Kidney epithelial cell (primary cell): Measurements from ENCODE around the gene DHRS2. TPM values are rescaled to one million over a fixed set of nuclear protein-coding genes. Genes with fewer than 3 reads are reported as not detected.

Experiments used
- DNase-seq: peaks from one replicate; pipeline ENCODE4 v3.0.0-alpha.2; 2010; ENCODE audit warnings: low read depth
- H3K27me3 ChIP-seq: 2 replicates; pipeline ENCODE4 v1.6.0; 2011; ENCODE audit warnings: low read length; ENCODE audit not compliant: control insufficient read depth, insufficient read depth
- H3K36me3 ChIP-seq: 2 replicates; pipeline ENCODE4 v1.5.1; 2011; ENCODE audit warnings: low read length; ENCODE audit not compliant: control insufficient read depth, insufficient read depth
- H3K4me3 ChIP-seq: 2 replicates; pipeline ENCODE4 v1.5.1; 2011; ENCODE audit warnings: low read depth, mild to moderate bottlenecking, control low read depth, low read length
- CTCF ChIP-seq: IDR thresholded peaks from 2 replicates; pipeline ENCODE4 v1.5.1; 2011; ENCODE audit warnings: mild to moderate bottlenecking, moderate library complexity, low read length, control low read depth, inconsistent platforms; ENCODE audit not compliant: insufficient read depth, poor library complexity, severe bottlenecking
- total RNA-seq: library from RNA; depleted of rRNA; stranded (reverse); fragments of >200 nt; gene quantifications from 2 replicates; pipeline ENCODE4 v1.2.3, GENCODE V29; 2015

The DHRS2 gene
- total RNA-seq, 1 donor from 2014 or later, result 3.6 TPM

GRCh38 chr14:23627961-23628360 lies 8.2 kb upstream of the DHRS2 start:
- no peak for TF ChIP-seq CTCF
- no peaks in the 10 kb centered on the region for H3K36me3 ChIP-seq

DNA sequence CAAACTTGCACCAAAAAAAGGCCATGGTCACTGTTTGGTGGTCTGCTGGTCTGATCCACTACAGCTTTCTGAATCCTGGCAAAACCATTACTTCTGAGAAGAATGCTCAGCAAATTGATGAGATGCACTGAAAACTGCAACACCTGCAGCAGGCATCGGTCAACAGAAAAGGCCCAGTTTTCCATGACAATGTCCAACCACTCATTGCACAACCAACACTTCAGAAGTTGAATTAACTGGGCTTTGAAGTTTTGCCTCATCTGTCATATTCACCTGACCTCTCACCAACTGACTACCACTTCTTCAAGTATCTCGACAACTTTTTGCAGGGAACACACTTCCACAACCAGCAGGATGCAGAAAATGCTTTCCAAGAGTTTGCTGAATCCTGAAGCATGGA lies 7.0 kb upstream of the DHRS2 start:
- H3K4me3 ChIP-seq, result no peak overlapping the region
- TF ChIP-seq CTCF, result no peak
- DNase-seq, result no peak
- no peaks in the 10 kb centered on the region for H3K36me3 ChIP-seq
- H3K27me3 ChIP-seq, result no peaks in the 10 kb centered on the region

More at GRCh38 chr14:23627961-23628360, 8.2 kb upstream of the DHRS2 start:
- no peak for DNase-seq
- Histone ChIP-seq H3K27me3 (no peaks in the 10 kb centered on the region), H3K4me3 (no peak overlapping the region)

DNA sequence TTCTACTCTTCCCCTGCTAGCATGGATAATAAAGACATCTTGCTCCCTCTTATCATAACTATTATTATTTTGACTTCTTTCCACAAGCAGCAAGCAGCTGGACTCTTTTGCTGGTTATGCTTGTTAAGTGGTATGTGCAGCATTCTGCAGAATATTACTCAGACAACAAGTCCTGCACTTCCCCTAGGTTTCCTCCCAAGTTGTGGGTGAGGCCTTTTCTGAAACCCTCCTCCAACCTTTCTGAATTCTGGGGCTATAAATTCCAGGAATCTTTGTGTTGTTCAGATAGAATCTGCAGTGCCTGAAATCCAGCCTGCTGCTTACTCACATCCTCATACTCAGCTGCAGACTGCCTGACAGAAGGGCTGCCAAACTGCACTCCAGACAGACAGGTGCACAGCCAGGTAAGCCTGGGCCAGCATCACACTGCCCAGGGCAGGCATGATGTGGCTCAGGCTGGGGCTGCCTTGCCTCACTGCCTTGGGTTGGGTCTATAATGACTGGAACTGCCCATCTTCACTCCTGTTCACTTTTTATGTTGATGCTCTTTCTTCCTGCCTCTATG lies 6.2 kb upstream of the DHRS2 start:
- no peak for TF ChIP-seq CTCF
- DNase-seq, result no peak
- no peaks in the 10 kb centered on the region for H3K27me3 ChIP-seq
- no peaks in the 10 kb centered on the region for H3K36me3 ChIP-seq
- no peak overlapping the region for H3K4me3 ChIP-seq

DNA sequence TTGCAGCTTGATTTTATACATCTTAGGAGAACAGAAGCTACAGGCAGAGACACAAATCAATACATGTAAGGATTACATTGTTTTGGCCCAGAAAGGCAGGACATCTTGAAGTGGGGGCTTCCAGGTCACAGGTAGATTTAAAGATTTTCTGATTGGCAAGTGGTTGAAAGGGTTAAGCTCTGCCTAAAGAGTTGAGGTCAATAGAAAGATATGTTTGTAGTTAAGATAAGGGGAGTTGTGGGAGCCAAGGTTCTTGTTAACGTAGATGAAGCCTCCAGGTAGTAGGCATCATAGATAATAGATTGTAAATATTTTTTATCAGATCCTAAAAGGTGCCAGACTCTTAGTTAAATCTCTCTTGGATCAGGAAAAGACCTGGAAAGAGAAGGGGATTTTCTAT lies 5.5 kb upstream of the DHRS2 start:
- no peak for DNase-seq
- no peak overlapping the region for H3K4me3 ChIP-seq
- TF ChIP-seq CTCF, result no peak
- H3K27me3 ChIP-seq, result no peaks in the 10 kb centered on the region
- no peaks in the 10 kb centered on the region for H3K36me3 ChIP-seq

DNA sequence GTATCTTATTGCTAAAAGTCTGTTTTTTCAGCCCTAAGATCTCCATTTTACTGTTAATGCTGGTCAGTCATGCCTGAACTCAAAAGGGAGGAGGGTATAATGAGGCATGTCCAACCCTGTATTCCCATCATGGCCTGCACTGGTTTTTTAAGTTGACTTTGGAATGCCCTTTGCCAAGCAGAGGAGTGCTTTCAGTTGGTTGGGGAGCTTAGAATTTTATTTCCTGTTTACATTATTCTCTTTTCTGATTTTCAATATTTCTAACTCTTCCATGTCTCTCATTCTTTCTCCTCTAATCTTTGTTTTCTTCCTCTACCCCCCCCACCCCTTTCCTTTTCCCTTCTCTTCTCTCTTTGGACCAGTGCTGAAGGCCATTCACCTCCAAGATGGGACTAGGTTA lies 4.9 kb upstream of the DHRS2 start:
- no peak for TF ChIP-seq CTCF

GRCh38 chr14:23631702-23632460 lies 4.3 kb upstream of the DHRS2 start:
- TF ChIP-seq CTCF, result peak; percentile 90
- H3K4me3 ChIP-seq, result no peak overlapping the region
- no peaks in the 10 kb centered on the region for H3K36me3 ChIP-seq
- DNase-seq, result peak; percentile 25
- H3K27me3 ChIP-seq, result no peaks in the 10 kb centered on the region

More for the DNA sequence above, 4.9 kb upstream of the DHRS2 start:
- H3K36me3 ChIP-seq, result no peaks in the 10 kb centered on the region
- H3K27me3 ChIP-seq, result no peaks in the 10 kb centered on the region
- H3K4me3 ChIP-seq, result no peak overlapping the region
- DNase-seq, result no peak
